Central memory CD4-positive, alpha-beta T cell (primary cell): ENCODE measurements around the gene FRZB.
"Not testable (repeated sequence)": the region's sequence is repeated elsewhere in the genome, so short reads cannot be mapped to it uniquely, and the experiment has no call there.

Experiments
- DNase-seq: peaks from one replicate; pipeline ENCODE4 v3.0.0; 2022
- total RNA-seq, 3 experiments: gene quantifications; one replicate each; lab custom pipeline; 2026; lab: John Stamatoyannopoulos, UW

Gene FRZB
- total RNA-seq = 0 reads per million in 3 experiments

GRCh38 chr2:182866461-182867406, at the start of gene FRZB:
Gene FRZB (minus strand): TSS chr2:182866637. CDS start chr2:182866552, 85 bp downstream.
- no peak for DNase-seq

- DNase-seq = no peak
Observed at GRCh38 chr2:182915369-182916326, 49.2 kb upstream of the FRZB start.

GRCh38 chr2:182914852-182915251, 48.4 kb upstream of the FRZB start:
- no peak for DNase-seq

GRCh38 chr2:182913064-182913463, 46.6 kb upstream of the FRZB start:
- no peak for DNase-seq

- DNase-seq = no peak
Observed at GRCh38 chr2:182912518-182912915, 46.1 kb upstream of the FRZB start.

GRCh38 chr2:182911813-182912517, 45.5 kb upstream of the FRZB start:
- DNase-seq = no peak

GRCh38 chr2:182910965-182911364, 44.5 kb upstream of the FRZB start:
- no peak for DNase-seq

GRCh38 chr2:182907081-182907830, 40.8 kb upstream of the FRZB start:
- DNase-seq = no peak

GRCh38 chr2:182906454-182906853, 40.0 kb upstream of the FRZB start:
- no peak for DNase-seq

GRCh38 chr2:182904844-182905243, 38.4 kb upstream of the FRZB start:
- no peak for DNase-seq

GRCh38 chr2:182903566-182903965, 37.1 kb upstream of the FRZB start:
- DNase-seq = no peak

GRCh38 chr2:182901748-182902147, 35.3 kb upstream of the FRZB start:
- no peak for DNase-seq

- no peak for DNase-seq
Observed at GRCh38 chr2:182898718-182899117, 32.3 kb upstream of the FRZB start.

- DNase-seq = no peak
Observed at GRCh38 chr2:182897137-182897536, 30.7 kb upstream of the FRZB start.

GRCh38 chr2:182895798-182896197, 29.4 kb upstream of the FRZB start:
- DNase-seq = no peak

GRCh38 chr2:182895169-182895568, 28.7 kb upstream of the FRZB start:
- no peak for DNase-seq

GRCh38 chr2:182894174-182894573, 27.7 kb upstream of the FRZB start:
- no peak for DNase-seq

- DNase-seq = no peak
Observed at GRCh38 chr2:182893666-182894065, 27.2 kb upstream of the FRZB start.

- not testable (repeated sequence) for DNase-seq
Observed at GRCh38 chr2:182893035-182893434, 26.6 kb upstream of the FRZB start.

- no peak for DNase-seq
Observed at GRCh38 chr2:182891611-182892010, 25.2 kb upstream of the FRZB start.

- DNase-seq = no peak
Observed at GRCh38 chr2:182890773-182891378, 24.4 kb upstream of the FRZB start.
